Glomerular visceral epithelial cell (primary cell): Measurements from ENCODE around the gene CACHD1.

Experiments used
- DNase-seq: peaks from one replicate; pipeline ENCODE4 v3.0.0-alpha.2; 2016; ENCODE audit errors: extremely low spot score

The CACHD1 gene

GRCh38 chr1:64654519-64655341, 184.8 kb downstream of the CACHD1 start:
- DNase-seq = no peak

GRCh38 chr1:64655861-64656260, 185.9 kb downstream of the CACHD1 start:
- no peak for DNase-seq

GRCh38 chr1:64659478-64660138, 189.7 kb downstream of the CACHD1 start:
- DNase-seq = no peak

GRCh38 chr1:64663668-64664067, 193.7 kb downstream of the CACHD1 start:
- no peak for DNase-seq

- DNase-seq = no peak
Observed at GRCh38 chr1:64664299-64664698, 194.4 kb downstream of the CACHD1 start.

- no peak for DNase-seq
Observed at GRCh38 chr1:64669098-64669675, 199.3 kb downstream of the CACHD1 start.

GRCh38 chr1:64675718-64676345, 205.9 kb downstream of the CACHD1 start:
- peak; percentile 9 for DNase-seq

GRCh38 chr1:64676386-64676785, 206.5 kb downstream of the CACHD1 start:
- DNase-seq = no peak

GRCh38 chr1:64677532-64677931, 207.6 kb downstream of the CACHD1 start:
- DNase-seq = no peak

- DNase-seq = no peak
Observed at GRCh38 chr1:64678366-64678765, 208.4 kb downstream of the CACHD1 start.

GRCh38 chr1:64679177-64679576, 209.2 kb downstream of the CACHD1 start:
- DNase-seq = no peak

- DNase-seq = no peak
Observed at GRCh38 chr1:64680599-64680998, 210.7 kb downstream of the CACHD1 start.

- no peak for DNase-seq
Observed at GRCh38 chr1:64681043-64681442, 211.1 kb downstream of the CACHD1 start.

- no peak for DNase-seq
Observed at GRCh38 chr1:64683419-64683818, 213.5 kb downstream of the CACHD1 start.

- no peak for DNase-seq
Observed at GRCh38 chr1:64685217-64685616, 215.3 kb downstream of the CACHD1 start.

GRCh38 chr1:64685765-64686341, 215.9 kb downstream of the CACHD1 start:
- DNase-seq = no peak

- DNase-seq = peak; percentile 43
Observed at GRCh38 chr1:64686828-64687724, 217.1 kb downstream of the CACHD1 start.

GRCh38 chr1:64687725-64688327, 217.9 kb downstream of the CACHD1 start:
- DNase-seq = no peak

GRCh38 chr1:64691626-64692025, 221.7 kb downstream of the CACHD1 start:
- no peak for DNase-seq

- DNase-seq = no peak
Observed at GRCh38 chr1:64692911-64693310, 223.0 kb downstream of the CACHD1 start.

- no peak for DNase-seq
Observed at GRCh38 chr1:64693406-64693805, 223.5 kb downstream of the CACHD1 start.
